ENCODE results near the gene ZDHHC22. TPM values are rescaled to one million over a fixed set of nuclear protein-coding genes. Genes with fewer than 3 reads are reported as not detected.

ZDHHC22 gene
- total and polyA plus RNA-seq, 4 donors: not detected

- no peaks in the 10 kb centered on the region for H3K9me3 ChIP-seq (ENCODE audit: control insufficient read depth, low read length)
- intact Hi-C loops (cut with DNase I): loop anchor here in 1 of 2 donors (2.0 kb wide), 1 partner anchor 29 kb away; no protein-coding TSS in a partner anchor
- DNase-seq: no peak
- no peak for ATAC-seq (ENCODE audit: low FRiP score)
- 95% methylated on average over 6 to 8 of the region's 8 CpGs for WGBS, 2 donors
- no peak overlapping the region for H3K27ac ChIP-seq (ENCODE audit: low read depth in 1 of 2, low read length in 2 of 2)
- no peaks in the 10 kb centered on the region for H3K36me3 ChIP-seq (ENCODE audit: control insufficient read depth in 1 of 2, insufficient read depth in 2 of 2, low read length in 1 of 2)
- no peak overlapping the region for H3K4me3 ChIP-seq (ENCODE audit: low read length in 2 of 2)
- no peaks in the 10 kb centered on the region for H3K27me3 ChIP-seq (ENCODE audit: control insufficient read depth in 1 of 2, insufficient read depth in 2 of 2, low read length in 1 of 2)
- H3K4me1 ChIP-seq (ENCODE audit: control insufficient read depth in 1 of 2, insufficient read depth in 2 of 2, low read length in 2 of 2): no peaks in the 10 kb centered on the region
These were observed 15.7 kb downstream of the ZDHHC22 start for GRCh38 chr14:77125823-77126325.

- WGBS, 2 donors: 25 to 26% methylated on average over 30 of the region's 30 CpGs
- ATAC-seq (ENCODE audit: low FRiP score) (no peak), DNase-seq (peak in 1 of 2 donors; percentile 74)
- intact Hi-C loops (cut with DNase I): loop anchor here in 1 of 2 donors (2.0 kb wide), 1 partner anchor 29 kb away; no protein-coding TSS in a partner anchor
- Histone ChIP-seq H3K27ac (ENCODE audit: low read depth in 1 of 2, low read length in 2 of 2) (no peak overlapping the region), H3K27me3 (ENCODE audit: control insufficient read depth in 1 of 2, insufficient read depth in 2 of 2, low read length in 1 of 2) (no peaks in the 10 kb centered on the region), H3K36me3 (ENCODE audit: control insufficient read depth in 1 of 2, insufficient read depth in 2 of 2, low read length in 1 of 2) (no peaks in the 10 kb centered on the region), H3K4me3 (ENCODE audit: low read length in 2 of 2) (peak overlapping the region; percentile 12), H3K4me1 (ENCODE audit: control insufficient read depth in 1 of 2, insufficient read depth in 2 of 2, low read length in 2 of 2) (no peaks in the 10 kb centered on the region), H3K9me3 (ENCODE audit: control insufficient read depth, low read length) (no peaks in the 10 kb centered on the region)
These were observed 16.2 kb downstream of the ZDHHC22 start for GRCh38 chr14:77125281-77125801.

GRCh38 chr14:77124345-77125280 lies 17.0 kb downstream of the ZDHHC22 start:
- ATAC-seq (ENCODE audit: low FRiP score) (peak; percentile 87), DNase-seq (peak; percentile 71 to 85)
- no peaks in the 10 kb centered on the region for H3K36me3 ChIP-seq (ENCODE audit: control insufficient read depth in 1 of 2, insufficient read depth in 2 of 2, low read length in 1 of 2)
- no peaks in the 10 kb centered on the region for H3K27me3 ChIP-seq (ENCODE audit: control insufficient read depth in 1 of 2, insufficient read depth in 2 of 2, low read length in 1 of 2)
- intact Hi-C loops (cut with DNase I): loop anchor here in 1 of 2 donors (2.0 kb wide), 1 partner anchor 28 kb away; no protein-coding TSS in a partner anchor
- H3K4me1 ChIP-seq (ENCODE audit: control insufficient read depth in 1 of 2, insufficient read depth in 2 of 2, low read length in 2 of 2): no peaks in the 10 kb centered on the region
- no peaks in the 10 kb centered on the region for H3K9me3 ChIP-seq (ENCODE audit: control insufficient read depth, low read length)
- 7 to 9% methylated on average over 62 to 73 of the region's 73 CpGs for WGBS, 2 donors
- H3K27ac ChIP-seq (ENCODE audit: low read depth in 1 of 2, low read length in 2 of 2): no peak overlapping the region
- H3K4me3 ChIP-seq (ENCODE audit: low read length in 2 of 2): peak overlapping the region; percentile 12 to 49

- WGBS, 2 donors: 84 to 92% methylated on average over 9 of the region's 9 CpGs
- peak; percentile 47 for ATAC-seq (ENCODE audit: low FRiP score)
- peak in 1 of 2 donors; percentile 73 for DNase-seq
- Histone ChIP-seq H3K9me3 (ENCODE audit: control insufficient read depth, low read length) (no peaks in the 10 kb centered on the region), H3K27ac (ENCODE audit: low read depth in 1 of 2, low read length in 2 of 2) (no peak overlapping the region), H3K27me3 (ENCODE audit: control insufficient read depth in 1 of 2, insufficient read depth in 2 of 2, low read length in 1 of 2) (no peaks in the 10 kb centered on the region), H3K36me3 (ENCODE audit: control insufficient read depth in 1 of 2, insufficient read depth in 2 of 2, low read length in 1 of 2) (peaks cover 0 to 1% of the 10 kb centered on the region in 2 donors), H3K4me3 (ENCODE audit: low read length in 2 of 2) (no peak overlapping the region), H3K4me1 (ENCODE audit: control insufficient read depth in 1 of 2, insufficient read depth in 2 of 2, low read length in 2 of 2) (no peaks in the 10 kb centered on the region)
- intact Hi-C loops (cut with DNase I): loop anchor here in 1 of 2 donors (2.0 kb wide), 1 partner anchor 27 kb away; no protein-coding TSS in a partner anchor
These were observed 17.9 kb downstream of the ZDHHC22 start for GRCh38 chr14:77123381-77124325.

GRCh38 chr14:77122526-77123125 lies 19.0 kb downstream of the ZDHHC22 start:
- peaks cover 0 to 1% of the 10 kb centered on the region in 2 donors for H3K36me3 ChIP-seq (ENCODE audit: control insufficient read depth in 1 of 2, insufficient read depth in 2 of 2, low read length in 1 of 2)
- H3K27ac ChIP-seq (ENCODE audit: low read depth in 1 of 2, low read length in 2 of 2): no peak overlapping the region
- no peak for ATAC-seq (ENCODE audit: low FRiP score)
- no peak for DNase-seq
- no peaks in the 10 kb centered on the region for H3K9me3 ChIP-seq (ENCODE audit: control insufficient read depth, low read length)
- no peaks in the 10 kb centered on the region for H3K27me3 ChIP-seq (ENCODE audit: control insufficient read depth in 1 of 2, insufficient read depth in 2 of 2, low read length in 1 of 2)
- H3K4me1 ChIP-seq (ENCODE audit: control insufficient read depth in 1 of 2, insufficient read depth in 2 of 2, low read length in 2 of 2): no peaks in the 10 kb centered on the region
- 85 to 91% methylated on average over 6 of the region's 6 CpGs for WGBS, 2 donors
- intact Hi-C loops (cut with DNase I): no loop called here
- H3K4me3 ChIP-seq (ENCODE audit: low read length in 2 of 2): no peak overlapping the region

GRCh38 chr14:77120771-77121743 lies 20.5 kb downstream of the ZDHHC22 start:
- 50 to 60% methylated on average over 9 of the region's 9 CpGs for WGBS, 2 donors
- intact Hi-C loops (cut with DNase I): no loop called here
- Histone ChIP-seq H3K4me1 (ENCODE audit: control insufficient read depth in 1 of 2, insufficient read depth in 2 of 2, low read length in 2 of 2) (no peaks in the 10 kb centered on the region), H3K27me3 (ENCODE audit: control insufficient read depth in 1 of 2, insufficient read depth in 2 of 2, low read length in 1 of 2) (no peaks in the 10 kb centered on the region), H3K9me3 (ENCODE audit: control insufficient read depth, low read length) (no peaks in the 10 kb centered on the region), H3K27ac (ENCODE audit: low read depth in 1 of 2, low read length in 2 of 2) (no peak overlapping the region), H3K4me3 (ENCODE audit: low read length in 2 of 2) (no peak overlapping the region), H3K36me3 (ENCODE audit: control insufficient read depth in 1 of 2, insufficient read depth in 2 of 2, low read length in 1 of 2) (peaks cover 0 to 4% of the 10 kb centered on the region in 2 donors)
- DNase-seq: no peak
- ATAC-seq (ENCODE audit: low FRiP score): no peak

- DNase-seq: no peak
- peaks cover 0 to 4% of the 10 kb centered on the region in 2 donors for H3K36me3 ChIP-seq (ENCODE audit: control insufficient read depth in 1 of 2, insufficient read depth in 2 of 2, low read length in 1 of 2)
- no peaks in the 10 kb centered on the region for H3K27me3 ChIP-seq (ENCODE audit: control insufficient read depth in 1 of 2, insufficient read depth in 2 of 2, low read length in 1 of 2)
- H3K4me1 ChIP-seq (ENCODE audit: control insufficient read depth in 1 of 2, insufficient read depth in 2 of 2, low read length in 2 of 2): no peaks in the 10 kb centered on the region
- no peak overlapping the region for H3K4me3 ChIP-seq (ENCODE audit: low read length in 2 of 2)
- H3K9me3 ChIP-seq (ENCODE audit: control insufficient read depth, low read length): no peaks in the 10 kb centered on the region
- 91 to 93% methylated on average over 7 of the region's 7 CpGs for WGBS, 2 donors
- intact Hi-C loops (cut with DNase I): no loop called here
- H3K27ac ChIP-seq (ENCODE audit: low read depth in 1 of 2, low read length in 2 of 2): no peak overlapping the region
- no peak for ATAC-seq (ENCODE audit: low FRiP score)
These were observed 21.7 kb downstream of the ZDHHC22 start for GRCh38 chr14:77119851-77120250.
